WTC11 (cell line): ENCODE results near the gene TMPRSS3. TPM values are rescaled to one million over a fixed set of nuclear protein-coding genes. Genes with fewer than 3 reads are reported as not detected.

ENCODE experiments used
- ATAC-seq: fragments of 200-7000 bp; cut with Tn5 transposase; 2 replicates; pipeline ENCODE4 v1.10.0; 2021; ENCODE audit warnings: mild to moderate bottlenecking, moderate library complexity
- CTCF ChIA-PET: fragments of 300-600 bp; sonication (Branson Sonifier 250); formaldehyde crosslinking; loops from one replicate; lab custom pipeline; 2021; ENCODE audit warnings: antibody characterized with exemption; lab: Charles Lee
- POLR2A ChIA-PET: fragments of 350-600 bp; sonication (Branson Sonifier 250); formaldehyde crosslinking; loops from one replicate; lab custom pipeline; 2021; ENCODE audit warnings: antibody characterized with exemption; lab: Charles Lee
- DNase-seq: peaks from one replicate; pipeline ENCODE4 v3.0.0; 2021; ENCODE audit warnings: low spot score
- H3K27ac Mint-ChIP-seq: 2 replicates; pipeline ENCODE4 v1.8.0; 2021; ENCODE audit warnings: mixed read lengths
- H3K27me3 Mint-ChIP-seq: 2 replicates; pipeline ENCODE4 v1.8.0; 2021; ENCODE audit warnings: low read depth, mild to moderate bottlenecking, moderate library complexity, mixed read lengths
- H3K36me3 Mint-ChIP-seq: 2 replicates; pipeline ENCODE4 v1.8.0; 2021; ENCODE audit warnings: mixed read lengths
- H3K4me1 Mint-ChIP-seq: 2 replicates; pipeline ENCODE4 v1.8.0; 2022; ENCODE audit warnings: mixed read lengths
- H3K4me3 Mint-ChIP-seq: 2 replicates; pipeline ENCODE4 v1.8.0; 2021; ENCODE audit warnings: mild to moderate bottlenecking, moderate library complexity, mixed read lengths
- H3K9me3 Mint-ChIP-seq: 2 replicates; pipeline ENCODE4 v1.8.0; 2021; ENCODE audit warnings: mixed read lengths
- ATF1 ChIP-seq: sonication (generic); formaldehyde crosslinking; IDR thresholded peaks from 2 replicates; pipeline ENCODE4 v1.8.1; 2023; ENCODE audit warnings: mild to moderate bottlenecking, moderate library complexity, missing genetic modification reagents
- CTCF ChIP-seq: fragments of 200-600 bp; IDR thresholded peaks from 2 replicates; pipeline ENCODE4 v1.8.0; 2022; ENCODE audit warnings: antibody characterized with exemption
- FOXP1 ChIP-seq: sonication (generic); formaldehyde crosslinking; IDR thresholded peaks from 2 replicates; pipeline ENCODE4 v1.8.0; 2022; ENCODE audit warnings: missing genetic modification reagents, mild to moderate bottlenecking, moderate library complexity, borderline replicate concordance
- FOXP4 ChIP-seq: sonication (generic); formaldehyde crosslinking; IDR thresholded peaks from 2 replicates; pipeline ENCODE4 v1.8.0; 2022; ENCODE audit warnings: mild to moderate bottlenecking, missing genetic modification reagents
- GABPB1 ChIP-seq: sonication (generic); formaldehyde crosslinking; IDR thresholded peaks from 2 replicates; pipeline ENCODE4 v1.8.1; 2023; ENCODE audit warnings: mild to moderate bottlenecking, missing genetic modification reagents
- GTF2I ChIP-seq: fragments of 250-450 bp; sonication (Bioruptor Pico); conservative IDR thresholded peaks from 2 replicates; pipeline ENCODE4 v1.4.0; 2021; ENCODE audit warnings: mild to moderate bottlenecking
- IRF1 ChIP-seq: sonication (generic); formaldehyde crosslinking; IDR thresholded peaks from 2 replicates; pipeline ENCODE4 v1.8.0; 2023; ENCODE audit warnings: missing genetic modification reagents
- NFE2L1 ChIP-seq: sonication (generic); formaldehyde crosslinking; IDR thresholded peaks from 2 replicates; pipeline ENCODE4 v1.8.1; 2023; ENCODE audit warnings: missing genetic modification reagents
- PRRX2 ChIP-seq: fragments of 250-450 bp; sonication (Bioruptor Pico); IDR thresholded peaks from 2 replicates; pipeline ENCODE4 v1.8.0; 2021; ENCODE audit warnings: mild to moderate bottlenecking
- SOX15 ChIP-seq: fragments of 250-450 bp; sonication (Bioruptor Pico); IDR thresholded peaks from 2 replicates; pipeline ENCODE4 v1.9.0; 2021; ENCODE audit warnings: mild to moderate bottlenecking
- TCF7 ChIP-seq: sonication (generic); formaldehyde crosslinking; IDR thresholded peaks from 2 replicates; pipeline ENCODE4 v1.8.0; 2022; ENCODE audit warnings: mild to moderate bottlenecking, low read depth, missing genetic modification reagents, moderate library complexity
- ZNF263 ChIP-seq: sonication (generic); formaldehyde crosslinking; IDR thresholded peaks from 2 replicates; pipeline ENCODE4 v1.8.1; 2022; ENCODE audit warnings: low read depth, mild to moderate bottlenecking, moderate library complexity, missing genetic modification reagents
- ZNF317 ChIP-seq: sonication (generic); formaldehyde crosslinking; IDR thresholded peaks from 2 replicates; pipeline ENCODE4 v1.8.1; 2023; ENCODE audit warnings: low read depth, mild to moderate bottlenecking, moderate library complexity, missing genetic modification reagents, borderline replicate concordance
- total RNA-seq: library from RNA; stranded (reverse); gene quantifications from 3 replicates; pipeline ENCODE4 v1.2.3, GENCODE V29; 2021
- TF ChIP-seq, protein P1 (sequence below): fragments of 250-450 bp; sonication (Bioruptor Pico); IDR thresholded peaks from 2 replicates; pipeline ENCODE4 v1.9.0; 2021; ENCODE audit warnings: moderate library complexity, mild to moderate bottlenecking, inconsistent platforms, borderline replicate concordance
- TF ChIP-seq, protein P2 (sequence below): sonication (generic); formaldehyde crosslinking; IDR thresholded peaks from 2 replicates; pipeline ENCODE4 v1.8.0; 2022; ENCODE audit warnings: mild to moderate bottlenecking, missing genetic modification reagents
- TF ChIP-seq, protein P3 (sequence below): fragments of 250-450 bp; sonication (Bioruptor Pico); IDR thresholded peaks from 2 replicates; pipeline ENCODE4 v1.8.0; 2021; ENCODE audit warnings: mild to moderate bottlenecking
- TF ChIP-seq, protein P4 (sequence below): sonication (generic); formaldehyde crosslinking; IDR thresholded peaks from 2 replicates; pipeline ENCODE4 v1.8.1; 2023; ENCODE audit warnings: mild to moderate bottlenecking, missing genetic modification reagents, borderline replicate concordance

The TMPRSS3 gene
- total RNA-seq, 1 experiment from 2014 or later = 0.39 TPM

DNA sequence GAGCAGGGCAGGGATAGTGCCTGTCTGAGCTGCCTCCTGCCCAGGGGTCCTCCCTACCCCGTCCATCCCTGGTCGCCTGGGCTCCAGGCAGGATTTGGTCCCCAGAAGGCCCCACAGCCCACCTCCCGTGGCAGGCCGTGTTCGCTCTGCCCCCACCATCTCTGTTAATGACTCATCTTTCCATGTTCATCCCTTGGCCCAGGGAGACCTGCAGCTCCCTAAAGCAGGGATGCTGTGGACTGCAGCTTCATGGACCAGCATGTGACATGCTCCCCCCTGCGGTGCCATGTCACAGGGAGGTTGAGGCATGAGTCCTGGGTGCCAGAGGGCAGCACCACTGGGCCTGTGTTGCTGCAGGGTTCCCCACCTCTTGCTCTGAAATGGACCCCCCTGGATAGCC lies 34.7 kb upstream of the TMPRSS3 start:
- no peak for DNase-seq
- Mint-ChIP-seq H3K27me3 (peaks cover 11% of the 10 kb centered on the region; the same call in 1 of the 2 replicates), H3K4me3 (no peak overlapping the region), H3K27ac (no peak overlapping the region), H3K36me3 (peaks cover 3% of the 10 kb centered on the region; the same call in 1 of the 2 replicates)
- CTCF ChIA-PET = interaction anchor here (1.0 to 1.6 kb wide), 3 partner anchors 14 to 169 kb away, joined by 3 to 12 read pairs (median 3); no protein-coding TSS in a partner anchor
- TF ChIP-seq GTF2I (CRISPR knock-in tag) = no peak
- TF ChIP-seq, protein P1, sequence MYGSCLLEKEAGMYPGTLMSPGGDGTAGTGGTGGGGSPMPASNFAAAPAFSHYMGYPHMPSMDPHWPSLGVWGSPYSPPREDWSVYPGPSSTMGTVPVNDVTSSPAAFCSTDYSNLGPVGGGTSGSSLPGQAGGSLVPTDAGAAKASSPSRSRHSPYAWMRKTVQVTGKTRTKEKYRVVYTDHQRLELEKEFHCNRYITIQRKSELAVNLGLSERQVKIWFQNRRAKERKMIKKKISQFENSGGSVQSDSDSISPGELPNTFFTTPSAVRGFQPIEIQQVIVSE (CRISPR knock-in tag) = no peak
- TF ChIP-seq, protein P2, sequence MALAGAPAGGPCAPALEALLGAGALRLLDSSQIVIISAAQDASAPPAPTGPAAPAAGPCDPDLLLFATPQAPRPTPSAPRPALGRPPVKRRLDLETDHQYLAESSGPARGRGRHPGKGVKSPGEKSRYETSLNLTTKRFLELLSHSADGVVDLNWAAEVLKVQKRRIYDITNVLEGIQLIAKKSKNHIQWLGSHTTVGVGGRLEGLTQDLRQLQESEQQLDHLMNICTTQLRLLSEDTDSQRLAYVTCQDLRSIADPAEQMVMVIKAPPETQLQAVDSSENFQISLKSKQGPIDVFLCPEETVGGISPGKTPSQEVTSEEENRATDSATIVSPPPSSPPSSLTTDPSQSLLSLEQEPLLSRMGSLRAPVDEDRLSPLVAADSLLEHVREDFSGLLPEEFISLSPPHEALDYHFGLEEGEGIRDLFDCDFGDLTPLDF = no peak
- no peak for TF ChIP-seq CTCF
- TF ChIP-seq ZNF263 (CRISPR knock-in tag) = no peak
- no peak for TF ChIP-seq GABPB1 (CRISPR knock-in tag)
- no peak for TF ChIP-seq TCF7 (CRISPR knock-in tag)
- no peak for TF ChIP-seq ATF1 (CRISPR knock-in tag)
- TF ChIP-seq, protein P3, sequence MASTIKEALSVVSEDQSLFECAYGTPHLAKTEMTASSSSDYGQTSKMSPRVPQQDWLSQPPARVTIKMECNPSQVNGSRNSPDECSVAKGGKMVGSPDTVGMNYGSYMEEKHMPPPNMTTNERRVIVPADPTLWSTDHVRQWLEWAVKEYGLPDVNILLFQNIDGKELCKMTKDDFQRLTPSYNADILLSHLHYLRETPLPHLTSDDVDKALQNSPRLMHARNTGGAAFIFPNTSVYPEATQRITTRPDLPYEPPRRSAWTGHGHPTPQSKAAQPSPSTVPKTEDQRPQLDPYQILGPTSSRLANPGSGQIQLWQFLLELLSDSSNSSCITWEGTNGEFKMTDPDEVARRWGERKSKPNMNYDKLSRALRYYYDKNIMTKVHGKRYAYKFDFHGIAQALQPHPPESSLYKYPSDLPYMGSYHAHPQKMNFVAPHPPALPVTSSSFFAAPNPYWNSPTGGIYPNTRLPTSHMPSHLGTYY (CRISPR knock-in tag) = no peak
- TF ChIP-seq SOX15 (CRISPR knock-in tag) = no peak
- no peak for TF ChIP-seq PRRX2 (CRISPR knock-in tag)
- TF ChIP-seq NFE2L1 (CRISPR knock-in tag) = no peak
- no peak for TF ChIP-seq FOXP1 (CRISPR knock-in tag)
- TF ChIP-seq, all 79 proteins: peak for 0
- POLR2A ChIA-PET = no interaction called here
- no peak for ATAC-seq
- Mint-ChIP-seq H3K4me1 (no peaks in the 10 kb centered on the region), H3K9me3 (peaks cover 30% of the 10 kb centered on the region)

DNA sequence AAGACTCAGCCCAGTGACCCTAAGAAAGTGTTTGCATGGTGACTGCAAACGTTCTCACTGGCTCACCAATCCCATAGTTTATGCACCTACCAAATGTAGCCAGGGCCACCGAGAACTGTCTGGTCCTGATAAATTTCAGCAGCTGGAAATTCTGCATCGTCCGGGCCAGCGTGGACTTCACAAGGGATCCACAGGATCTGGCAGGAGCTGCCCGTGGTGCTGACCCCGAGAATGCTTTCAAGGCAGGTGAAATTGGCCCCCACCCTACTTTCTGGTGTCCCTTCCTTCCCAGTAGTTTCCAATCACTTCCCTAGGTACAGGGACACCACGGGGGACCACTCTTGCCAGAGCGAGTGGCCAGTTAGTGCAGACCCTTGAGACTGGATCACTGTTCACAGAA lies 34.0 kb upstream of the TMPRSS3 start:
- ChIA-PET POLR2A (no interaction called here), CTCF (interaction anchor here (1.0 to 1.6 kb wide), 3 partner anchors 14 to 169 kb away, joined by 3 to 12 read pairs (median 3); no protein-coding TSS in a partner anchor)
- Mint-ChIP-seq H3K27ac (no peak overlapping the region), H3K4me3 (no peak overlapping the region), H3K9me3 (peaks cover 29% of the 10 kb centered on the region), H3K27me3 (peaks cover 11% of the 10 kb centered on the region; the same call in 1 of the 2 replicates), H3K36me3 (peaks cover 3% of the 10 kb centered on the region; the same call in 1 of the 2 replicates), H3K4me1 (no peaks in the 10 kb centered on the region)
- TF ChIP-seq ZNF317 (CRISPR knock-in tag) (no peak), PRRX2 (CRISPR knock-in tag) (no peak), GTF2I (CRISPR knock-in tag) (no peak), FOXP4 (CRISPR knock-in tag) (no peak), IRF1 (CRISPR knock-in tag) (no peak)
- TF ChIP-seq, protein P4, sequence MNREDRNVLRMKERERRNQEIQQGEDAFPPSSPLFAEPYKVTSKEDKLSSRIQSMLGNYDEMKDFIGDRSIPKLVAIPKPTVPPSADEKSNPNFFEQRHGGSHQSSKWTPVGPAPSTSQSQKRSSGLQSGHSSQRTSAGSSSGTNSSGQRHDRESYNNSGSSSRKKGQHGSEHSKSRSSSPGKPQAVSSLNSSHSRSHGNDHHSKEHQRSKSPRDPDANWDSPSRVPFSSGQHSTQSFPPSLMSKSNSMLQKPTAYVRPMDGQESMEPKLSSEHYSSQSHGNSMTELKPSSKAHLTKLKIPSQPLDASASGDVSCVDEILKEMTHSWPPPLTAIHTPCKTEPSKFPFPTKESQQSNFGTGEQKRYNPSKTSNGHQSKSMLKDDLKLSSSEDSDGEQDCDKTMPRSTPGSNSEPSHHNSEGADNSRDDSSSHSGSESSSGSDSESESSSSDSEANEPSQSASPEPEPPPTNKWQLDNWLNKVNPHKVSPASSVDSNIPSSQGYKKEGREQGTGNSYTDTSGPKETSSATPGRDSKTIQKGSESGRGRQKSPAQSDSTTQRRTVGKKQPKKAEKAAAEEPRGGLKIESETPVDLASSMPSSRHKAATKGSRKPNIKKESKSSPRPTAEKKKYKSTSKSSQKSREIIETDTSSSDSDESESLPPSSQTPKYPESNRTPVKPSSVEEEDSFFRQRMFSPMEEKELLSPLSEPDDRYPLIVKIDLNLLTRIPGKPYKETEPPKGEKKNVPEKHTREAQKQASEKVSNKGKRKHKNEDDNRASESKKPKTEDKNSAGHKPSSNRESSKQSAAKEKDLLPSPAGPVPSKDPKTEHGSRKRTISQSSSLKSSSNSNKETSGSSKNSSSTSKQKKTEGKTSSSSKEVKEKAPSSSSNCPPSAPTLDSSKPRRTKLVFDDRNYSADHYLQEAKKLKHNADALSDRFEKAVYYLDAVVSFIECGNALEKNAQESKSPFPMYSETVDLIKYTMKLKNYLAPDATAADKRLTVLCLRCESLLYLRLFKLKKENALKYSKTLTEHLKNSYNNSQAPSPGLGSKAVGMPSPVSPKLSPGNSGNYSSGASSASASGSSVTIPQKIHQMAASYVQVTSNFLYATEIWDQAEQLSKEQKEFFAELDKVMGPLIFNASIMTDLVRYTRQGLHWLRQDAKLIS (CRISPR knock-in tag) = no peak
- peak; percentile 51 for DNase-seq
- ATAC-seq = no peak; the same call in 1 of the 2 replicates
